ENCODE measurements around the gene KBTBD13.

DNA sequence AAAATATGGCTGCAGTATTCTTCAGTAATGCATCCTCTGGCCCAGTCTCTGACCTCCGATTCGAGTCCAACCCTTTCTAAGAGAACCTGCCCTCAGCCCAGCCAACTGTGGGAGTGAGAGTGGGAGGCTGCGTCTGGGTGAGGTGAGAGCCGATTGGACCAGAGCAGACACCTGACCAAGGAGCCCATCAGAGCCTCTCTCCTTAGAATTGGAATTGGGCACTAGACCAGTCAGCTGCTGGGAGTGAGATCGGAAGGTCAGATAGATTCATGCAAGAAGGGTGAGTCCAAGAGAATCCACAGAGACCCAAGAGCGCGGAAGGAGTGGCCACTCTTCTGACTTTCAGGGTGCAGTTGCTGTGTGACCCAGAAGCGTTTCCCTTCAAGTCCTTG, 19.0 kb upstream of the KBTBD13 start:
- TF ChIP-seq, protein P1, sequence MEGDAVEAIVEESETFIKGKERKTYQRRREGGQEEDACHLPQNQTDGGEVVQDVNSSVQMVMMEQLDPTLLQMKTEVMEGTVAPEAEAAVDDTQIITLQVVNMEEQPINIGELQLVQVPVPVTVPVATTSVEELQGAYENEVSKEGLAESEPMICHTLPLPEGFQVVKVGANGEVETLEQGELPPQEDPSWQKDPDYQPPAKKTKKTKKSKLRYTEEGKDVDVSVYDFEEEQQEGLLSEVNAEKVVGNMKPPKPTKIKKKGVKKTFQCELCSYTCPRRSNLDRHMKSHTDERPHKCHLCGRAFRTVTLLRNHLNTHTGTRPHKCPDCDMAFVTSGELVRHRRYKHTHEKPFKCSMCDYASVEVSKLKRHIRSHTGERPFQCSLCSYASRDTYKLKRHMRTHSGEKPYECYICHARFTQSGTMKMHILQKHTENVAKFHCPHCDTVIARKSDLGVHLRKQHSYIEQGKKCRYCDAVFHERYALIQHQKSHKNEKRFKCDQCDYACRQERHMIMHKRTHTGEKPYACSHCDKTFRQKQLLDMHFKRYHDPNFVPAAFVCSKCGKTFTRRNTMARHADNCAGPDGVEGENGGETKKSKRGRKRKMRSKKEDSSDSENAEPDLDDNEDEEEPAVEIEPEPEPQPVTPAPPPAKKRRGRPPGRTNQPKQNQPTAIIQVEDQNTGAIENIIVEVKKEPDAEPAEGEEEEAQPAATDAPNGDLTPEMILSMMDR (IDR thresholded peaks at IDR 0.05) = no peak
- no peak for TF ChIP-seq POLR2A (IDR thresholded peaks at IDR 0.05)
